MCF 10A (cell line): ENCODE measurements around the gene DPEP2. TPM values are rescaled to one million over a fixed set of nuclear protein-coding genes. Genes with fewer than 3 reads are reported as not detected.

Experiments
- BruUV-seq: library from RNA; stranded (reverse); fragments of 400-500 nt; replicated peaks from 2 replicates; lab custom pipeline; 2021; lab: Mats Ljungman, UMichigan
- CTCF ChIA-PET: fragments of 300-600 bp; sonication (Branson Sonifier 250); formaldehyde crosslinking; extraction: SDS; loops from one replicate; lab custom pipeline; 2021; ENCODE audit warnings: antibody characterized with exemption, inconsistent platforms; lab: Yijun Ruan, JAX
- POLR2A ChIA-PET: fragments of 300-600, 350-650 bp; sonication (Branson Sonifier 250); formaldehyde crosslinking; extraction: SDS; loops from one replicate; lab custom pipeline; 2020; ENCODE audit warnings: antibody characterized with exemption, inconsistent platforms; lab: Yijun Ruan, JAX
- DNase-seq: peaks from one replicate; pipeline ENCODE4 v3.0.0-alpha.2; 2018; ENCODE audit not compliant: unreplicated experiment
- H3K27ac Mint-ChIP-seq: one replicate; pipeline ENCODE4 v1.8.0; 2022; ENCODE audit warnings: mild to moderate bottlenecking, low read depth, mixed read lengths; ENCODE audit not compliant: unreplicated experiment
- H3K27me3 Mint-ChIP-seq: one replicate; pipeline ENCODE4 v1.8.0; 2022; ENCODE audit warnings: mixed read lengths; ENCODE audit not compliant: insufficient read depth, unreplicated experiment
- H3K36me3 Mint-ChIP-seq: one replicate; pipeline ENCODE4 v1.8.0; 2022; ENCODE audit warnings: mild to moderate bottlenecking, moderate library complexity, mixed read lengths; ENCODE audit not compliant: insufficient read depth, unreplicated experiment
- H3K4me1 Mint-ChIP-seq: one replicate; pipeline ENCODE4 v1.8.0; 2022; ENCODE audit warnings: mixed read lengths; ENCODE audit not compliant: insufficient read depth, unreplicated experiment
- H3K4me3 Mint-ChIP-seq: one replicate; pipeline ENCODE4 v1.8.0; 2022; ENCODE audit warnings: mild to moderate bottlenecking, moderate library complexity, mixed read lengths; ENCODE audit not compliant: unreplicated experiment
- H3K9me3 Mint-ChIP-seq: one replicate; pipeline ENCODE4 v1.8.0; 2022; ENCODE audit warnings: mixed read lengths; ENCODE audit not compliant: unreplicated experiment
- CTCF ChIP-seq: fragments of 200-600 bp; IDR thresholded peaks from one replicate; pipeline ENCODE4 v1.8.0; 2022; ENCODE audit warnings: antibody characterized with exemption, mild to moderate bottlenecking; ENCODE audit not compliant: unreplicated experiment
- intact Hi-C: fragments of 100-400 bp; cut with micrococcal nuclease; formaldehyde crosslinking; loops from 2 replicates; pipeline ENCODE4 v1.14.1; 2022
- total RNA-seq: library from RNA; stranded (reverse); gene quantifications from 2 replicates; pipeline ENCODE4 v1.2.3, GENCODE V29; 2022

Gene DPEP2
- total RNA-seq, 1 experiment from 2014 or later: not detected

- peak; percentile 89 for TF ChIP-seq CTCF
- no peak overlapping the region for H3K4me3 Mint-ChIP-seq
- no peaks in the 10 kb centered on the region for H3K27me3 Mint-ChIP-seq
- H3K27ac Mint-ChIP-seq: no peak overlapping the region
- H3K4me1 Mint-ChIP-seq: no peaks in the 10 kb centered on the region
- CTCF ChIA-PET: interaction anchor here (0.7 to 3.9 kb wide), 31 partner anchors 11 to 519 kb away, joined by 3 to 33 read pairs (median 4); partner anchors contain the start of genes DDX28, DUS2, NRN1L and PSMB10
- peak; percentile 81 for DNase-seq
- no peaks in the 10 kb centered on the region for H3K9me3 Mint-ChIP-seq
- peaks cover 47% of the 10 kb centered on the region for H3K36me3 Mint-ChIP-seq
- POLR2A ChIA-PET: interaction anchor here (0.6 to 1.3 kb wide), 7 partner anchors 44 to 518 kb away, joined by 3 to 4 read pairs (median 3); partner anchors contain the start of gene PSMB10
- BruUV-seq: no TSS peak
- intact Hi-C loops: loop anchor here (1.0 to 2.0 kb wide), 4 partner anchors 47 to 156 kb away; partner anchors contain the start of genes NRN1L and PSMB10
These were observed 41.4 kb upstream of the DPEP2 start for GRCh38 chr16:68040506-68041288.

GRCh38 chr16:68037841-68038597, 38.7 kb upstream of the DPEP2 start:
- CTCF ChIA-PET: interaction anchor here (0.7 to 3.9 kb wide), 3 partner anchors 44 to 1106 kb away, joined by 3 to 17 read pairs (median 5); partner anchors contain the start of gene NRN1L
- POLR2A ChIA-PET: interaction anchor here (1.0 kb wide), 1 partner anchor 10 kb away, joined by 5 read pairs; no protein-coding TSS in a partner anchor
- intact Hi-C loops: no loop called here
- H3K27me3 Mint-ChIP-seq: no peaks in the 10 kb centered on the region
- no peak for TF ChIP-seq CTCF
- no TSS peak for BruUV-seq
- H3K4me3 Mint-ChIP-seq: no peak overlapping the region
- no peak for DNase-seq
- peaks cover 51% of the 10 kb centered on the region for H3K36me3 Mint-ChIP-seq
- H3K27ac Mint-ChIP-seq: no peak overlapping the region
- H3K9me3 Mint-ChIP-seq: no peaks in the 10 kb centered on the region
- H3K4me1 Mint-ChIP-seq: peaks cover 2% of the 10 kb centered on the region

- intact Hi-C loops: no loop called here
- POLR2A ChIA-PET: interaction anchor here (0.8 to 1.0 kb wide), 2 partner anchors 28 to 112 kb away, joined by 3 to 4 read pairs; no protein-coding TSS in a partner anchor
- H3K36me3 Mint-ChIP-seq: peaks cover 34% of the 10 kb centered on the region
- no peak for DNase-seq
- no TSS peak for BruUV-seq
- H3K27ac Mint-ChIP-seq: no peak overlapping the region
- H3K4me1 Mint-ChIP-seq: peaks cover 22% of the 10 kb centered on the region
- H3K4me3 Mint-ChIP-seq: no peak overlapping the region
- H3K9me3 Mint-ChIP-seq: no peaks in the 10 kb centered on the region
- CTCF ChIA-PET: interaction anchor here (0.6 to 2.2 kb wide), 3 partner anchors 29 to 431 kb away, joined by 3 to 6 read pairs (median 5); no protein-coding TSS in a partner anchor
- no peaks in the 10 kb centered on the region for H3K27me3 Mint-ChIP-seq
- TF ChIP-seq CTCF: no peak
These were observed 35.9 kb upstream of the DPEP2 start for GRCh38 chr16:68035227-68035626.

- no peak overlapping the region for H3K27ac Mint-ChIP-seq
- no peak for TF ChIP-seq CTCF
- H3K36me3 Mint-ChIP-seq: peaks cover 26% of the 10 kb centered on the region
- no TSS peak for BruUV-seq
- no peaks in the 10 kb centered on the region for H3K27me3 Mint-ChIP-seq
- POLR2A ChIA-PET: no interaction called here
- H3K9me3 Mint-ChIP-seq: no peaks in the 10 kb centered on the region
- CTCF ChIA-PET: interaction anchor here (2.2 kb wide), 1 partner anchor 31 kb away, joined by 6 read pairs; no protein-coding TSS in a partner anchor
- intact Hi-C loops: no loop called here
- peaks cover 22% of the 10 kb centered on the region for H3K4me1 Mint-ChIP-seq
- no peak for DNase-seq
- no peak overlapping the region for H3K4me3 Mint-ChIP-seq
These were observed 33.8 kb upstream of the DPEP2 start for GRCh38 chr16:68033101-68033500.
